Uterus (tissue), 4 donors: ENCODE measurements around the gene PPP1R16B. TPM values are rescaled to one million over a fixed set of nuclear protein-coding genes. Genes with fewer than 3 reads are reported as not detected.

Experiments used
- DNase-seq, 2 donors: peaks; one replicate each; pipeline ENCODE4 v3.0.0-alpha.2; 2019 to 2020
- H3K27ac ChIP-seq, 2 donors: fragments of 200-600 bp; sonication (generic); 1 replicate in 1 of 2; 2 replicates in 1 of 2; pipeline ENCODE4 v1.5.1; 2016 to 2018
- H3K27me3 ChIP-seq, 2 donors: fragments of 200-600 bp; sonication (generic); one replicate each; pipeline ENCODE4 v1.5.1; 2018 to 2019; ENCODE audit warnings: control low read depth in 1 of 2
- H3K36me3 ChIP-seq, 2 donors: fragments of 200-600 bp; sonication (generic); one replicate each; pipeline ENCODE4 v1.5.1; 2019; ENCODE audit warnings: control low read depth in 1 of 2
- H3K4me1 ChIP-seq, 2 donors: fragments of 200-600 bp; sonication (generic); one replicate each; pipeline ENCODE4 v1.5.1; 2018 to 2019; ENCODE audit warnings: control low read depth in 1 of 2
- H3K4me3 ChIP-seq, 2 donors: fragments of 200-600 bp; sonication (generic); 1 replicate in 1 of 2; 2 replicates in 1 of 2; pipeline ENCODE4 v1.5.1; 2018 to 2019; ENCODE audit warnings: mild to moderate bottlenecking in 1 of 2
- H3K9me3 ChIP-seq, 2 donors: fragments of 200-600 bp; sonication (generic); one replicate each; pipeline ENCODE4 v1.5.1; 2019; ENCODE audit warnings: control low read depth in 1 of 2
- POLR2A ChIP-seq, 2 donors: fragments of 450-650 bp; IDR thresholded peaks; one replicate each; pipeline ENCODE4 v1.6.1; 2016; ENCODE audit warnings: antibody characterized with exemption in 2 of 2, mild to moderate bottlenecking in 1 of 2, moderate library complexity in 1 of 2
- intact Hi-C: fragments of 100-400 bp; cut with DNase I; formaldehyde crosslinking; loops from one replicate; pipeline ENCODE4 v1.15.1; 2023; ENCODE audit warnings: low total_unique reads
- total RNA-seq, 4 donors: library from RNA; depleted of rRNA in 3 of 4; stranded (reverse); fragments of >200 nt in 3 of 4; gene quantifications; one replicate each; pipeline versions ENCODE4 v1.1.0 to v1.2.4, GENCODE V29; 2014 to 2023
- TF ChIP-seq, protein P1 (sequence below), 4 experiments: fragments of 200-600 bp in 2 of 4; fragments of 450-650 bp in 2 of 4; sonication (generic) in 2 of 4; IDR thresholded peaks; one replicate each; pipeline ENCODE4 v1.5.1; 2016 to 2019; ENCODE audit warnings: antibody characterized with exemption in 4 of 4, mild to moderate bottlenecking in 2 of 4, moderate library complexity in 1 of 4
- donor health status: DM: yes; HTN: yes; CAD: no.

The PPP1R16B gene
- total RNA-seq, 4 donors from 2014 or later: 7.6 to 15.8 (median 12.5) TPM

DNA sequence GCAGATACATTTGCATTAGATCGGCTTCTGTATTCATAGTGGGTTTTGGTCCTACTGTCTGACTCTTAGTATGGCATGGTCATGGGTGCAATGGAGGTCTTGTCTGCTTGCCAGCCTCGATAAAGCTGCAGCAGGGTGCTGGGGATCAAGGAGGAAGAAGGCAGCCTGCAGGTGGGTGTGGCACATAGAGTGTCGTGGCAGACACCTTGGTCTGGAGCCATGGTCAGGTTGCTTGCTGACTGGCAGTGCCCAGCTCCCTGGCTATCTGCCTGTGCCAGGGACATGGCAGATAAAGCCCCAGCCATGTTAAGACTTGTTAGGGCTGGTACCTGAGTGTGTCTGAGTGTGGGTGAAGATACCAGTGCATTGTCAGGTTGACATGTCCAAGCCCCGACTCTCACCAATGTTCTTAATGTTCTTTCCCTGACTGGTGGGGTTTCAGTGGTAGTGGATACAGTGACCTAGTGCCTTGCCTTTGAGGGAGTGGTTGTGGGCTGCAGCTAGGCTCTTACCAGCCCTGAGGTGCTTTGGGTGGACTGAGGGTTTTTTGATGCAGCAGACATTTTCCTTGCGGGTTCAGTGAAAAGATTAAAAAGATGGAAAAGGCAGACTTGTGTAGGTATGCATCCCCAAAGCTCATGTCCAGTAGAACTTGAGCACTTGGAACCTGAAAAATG is 122.5 kb downstream of the PPP1R16B start:
- Histone ChIP-seq H3K4me3 (no peak overlapping the region), H3K27ac (no peak overlapping the region), H3K4me1 (peaks cover 0 to 6% of the 10 kb centered on the region in 2 donors), H3K9me3 (no peaks in the 10 kb centered on the region), H3K36me3 (no peaks in the 10 kb centered on the region), H3K27me3 (no peaks in the 10 kb centered on the region)
- TF ChIP-seq POLR2A (IDR thresholded peaks at IDR 0.05): no peak
- TF ChIP-seq, protein P1, sequence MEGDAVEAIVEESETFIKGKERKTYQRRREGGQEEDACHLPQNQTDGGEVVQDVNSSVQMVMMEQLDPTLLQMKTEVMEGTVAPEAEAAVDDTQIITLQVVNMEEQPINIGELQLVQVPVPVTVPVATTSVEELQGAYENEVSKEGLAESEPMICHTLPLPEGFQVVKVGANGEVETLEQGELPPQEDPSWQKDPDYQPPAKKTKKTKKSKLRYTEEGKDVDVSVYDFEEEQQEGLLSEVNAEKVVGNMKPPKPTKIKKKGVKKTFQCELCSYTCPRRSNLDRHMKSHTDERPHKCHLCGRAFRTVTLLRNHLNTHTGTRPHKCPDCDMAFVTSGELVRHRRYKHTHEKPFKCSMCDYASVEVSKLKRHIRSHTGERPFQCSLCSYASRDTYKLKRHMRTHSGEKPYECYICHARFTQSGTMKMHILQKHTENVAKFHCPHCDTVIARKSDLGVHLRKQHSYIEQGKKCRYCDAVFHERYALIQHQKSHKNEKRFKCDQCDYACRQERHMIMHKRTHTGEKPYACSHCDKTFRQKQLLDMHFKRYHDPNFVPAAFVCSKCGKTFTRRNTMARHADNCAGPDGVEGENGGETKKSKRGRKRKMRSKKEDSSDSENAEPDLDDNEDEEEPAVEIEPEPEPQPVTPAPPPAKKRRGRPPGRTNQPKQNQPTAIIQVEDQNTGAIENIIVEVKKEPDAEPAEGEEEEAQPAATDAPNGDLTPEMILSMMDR (IDR thresholded peaks at IDR 0.05): no peak
- no peak for DNase-seq
- intact Hi-C loops: no loop called here

- no peaks in the 10 kb centered on the region for H3K9me3 ChIP-seq
- H3K4me3 ChIP-seq: no peak overlapping the region
- no peaks in the 10 kb centered on the region for H3K27me3 ChIP-seq
- no peak for DNase-seq
- intact Hi-C loops: no loop called here
- no peaks in the 10 kb centered on the region for H3K36me3 ChIP-seq
- no peak for TF ChIP-seq POLR2A (IDR thresholded peaks at IDR 0.05)
- TF ChIP-seq, protein P1 (IDR thresholded peaks at IDR 0.05): no peak
- peaks cover 0 to 6% of the 10 kb centered on the region in 2 donors for H3K4me1 ChIP-seq
- H3K27ac ChIP-seq: no peak overlapping the region
Observed at GRCh38 chr20:38930242-38930569, 124.7 kb downstream of the PPP1R16B start.

DNA sequence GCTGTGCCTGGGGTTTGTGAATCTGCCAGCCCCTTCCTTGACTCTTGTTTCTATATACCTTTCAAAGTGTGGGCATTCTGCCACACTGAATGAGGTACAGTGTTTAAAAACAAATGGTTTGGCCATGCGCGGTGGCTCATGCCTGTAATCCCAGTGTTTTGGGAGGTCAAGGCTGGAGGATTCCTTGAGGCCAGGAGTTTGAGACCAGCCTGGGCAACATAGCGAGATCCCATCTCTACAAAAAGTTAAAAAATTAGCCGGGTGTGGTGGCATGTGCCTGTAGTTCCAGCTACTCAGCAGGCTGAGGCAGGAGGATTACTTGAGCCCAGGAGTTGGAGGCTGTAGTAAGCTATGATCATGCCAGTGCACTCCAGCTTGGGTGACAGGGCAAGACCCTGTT is 126.5 kb downstream of the PPP1R16B start:
- H3K4me1 ChIP-seq: peaks cover 0 to 1% of the 10 kb centered on the region in 2 donors
- intact Hi-C loops: no loop called here
- H3K4me3 ChIP-seq: no peak overlapping the region
- TF ChIP-seq POLR2A (IDR thresholded peaks at IDR 0.05): no peak
- TF ChIP-seq, protein P1 (IDR thresholded peaks at IDR 0.05): no peak
- H3K27ac ChIP-seq: no peak overlapping the region
- H3K36me3 ChIP-seq: no peaks in the 10 kb centered on the region
- H3K9me3 ChIP-seq: no peaks in the 10 kb centered on the region
- no peak for DNase-seq
- no peaks in the 10 kb centered on the region for H3K27me3 ChIP-seq

DNA sequence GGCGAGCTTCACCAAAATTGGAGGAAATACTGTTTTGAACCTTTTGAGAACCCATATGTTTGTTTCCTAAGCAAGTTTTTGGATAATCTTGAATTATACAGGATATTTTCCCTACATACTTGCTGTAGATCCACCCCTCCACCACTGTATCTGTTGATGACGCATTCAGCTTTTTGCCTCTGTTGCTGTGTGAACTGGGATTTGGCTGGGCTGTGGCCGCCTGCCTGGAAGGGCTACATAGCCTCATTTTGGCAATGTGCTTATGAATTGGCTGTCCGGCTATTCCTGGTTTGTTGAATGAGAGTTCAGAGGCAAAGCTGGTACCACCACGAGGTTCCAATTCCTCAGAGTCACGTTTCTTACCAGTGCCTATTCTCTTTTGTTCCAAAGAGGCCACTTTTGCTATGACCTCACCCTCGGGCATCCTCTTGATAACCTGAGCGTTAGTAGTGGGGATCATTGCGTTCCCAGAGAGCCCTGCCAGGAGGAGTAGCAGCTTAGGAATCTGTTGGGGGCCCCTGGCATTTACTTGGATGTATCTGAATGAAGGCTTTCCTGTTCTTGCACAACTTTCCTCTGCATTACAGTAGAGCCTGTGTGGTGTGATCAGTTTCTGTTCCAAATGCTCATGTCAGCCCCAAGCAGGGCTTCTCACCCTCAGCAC is 127.1 kb downstream of the PPP1R16B start:
- Histone ChIP-seq H3K4me1 (no peaks in the 10 kb centered on the region), H3K36me3 (no peaks in the 10 kb centered on the region), H3K9me3 (no peaks in the 10 kb centered on the region), H3K27ac (no peak overlapping the region), H3K27me3 (no peaks in the 10 kb centered on the region), H3K4me3 (no peak overlapping the region)
- no peak for DNase-seq
- no peak for TF ChIP-seq POLR2A (IDR thresholded peaks at IDR 0.05)
- TF ChIP-seq, protein P1 (IDR thresholded peaks at IDR 0.05): no peak
- intact Hi-C loops: no loop called here

GRCh38 chr20:38934530-38934929 is 129.0 kb downstream of the PPP1R16B start:
- Histone ChIP-seq H3K4me3 (no peak overlapping the region), H3K9me3 (no peaks in the 10 kb centered on the region), H3K27me3 (no peaks in the 10 kb centered on the region), H3K4me1 (no peaks in the 10 kb centered on the region), H3K36me3 (no peaks in the 10 kb centered on the region), H3K27ac (no peak overlapping the region)
- TF ChIP-seq, protein P1 (IDR thresholded peaks at IDR 0.05): no peak
- TF ChIP-seq POLR2A (IDR thresholded peaks at IDR 0.05): no peak
- intact Hi-C loops: no loop called here
- DNase-seq: no peak
